Endodermal cell (in vitro differentiated cells): Measurements from ENCODE around the gene UCK1. TPM values are rescaled to one million over a fixed set of nuclear protein-coding genes. Genes with fewer than 3 reads are reported as not detected.

Experiments
- DNase-seq: peaks from one replicate; pipeline ENCODE4 v3.0.0-alpha.2; 2017
- H3K27ac ChIP-seq: 2 replicates; pipeline ENCODE4 v1.5.1; 2013; ENCODE audit warnings: mild to moderate bottlenecking, low read depth, low read length, moderate library complexity
- H3K27me3 ChIP-seq: 2 replicates; pipeline ENCODE4 v1.6.1; 2013; ENCODE audit warnings: mild to moderate bottlenecking, low read length, moderate library complexity; ENCODE audit not compliant: insufficient read depth, control insufficient read depth, poor library complexity, severe bottlenecking
- H3K36me3 ChIP-seq: 2 replicates; pipeline ENCODE4 v1.7.0; 2013; ENCODE audit warnings: mild to moderate bottlenecking, low read length, moderate library complexity; ENCODE audit not compliant: control insufficient read depth, insufficient read depth
- H3K4me1 ChIP-seq: one replicate; pipeline ENCODE4 v1.7.0; 2013; ENCODE audit warnings: low read length; ENCODE audit not compliant: control insufficient read depth, insufficient read depth
- H3K4me3 ChIP-seq: 2 replicates; pipeline ENCODE4 v1.5.1; 2013; ENCODE audit warnings: mild to moderate bottlenecking, low read length, moderate library complexity
- H3K9ac ChIP-seq: 2 replicates; pipeline ENCODE4 v1.6.1; 2013; ENCODE audit warnings: mild to moderate bottlenecking, low read length, moderate library complexity; ENCODE audit not compliant: poor library complexity, severe bottlenecking; ENCODE audit errors: extremely low read depth
- H3K9me3 ChIP-seq: 2 replicates; pipeline ENCODE4 v1.6.1; 2013; ENCODE audit warnings: mild to moderate bottlenecking, low read length, moderate library complexity; ENCODE audit not compliant: control insufficient read depth
- H3K27ac Mint-ChIP-seq: 2 replicates; pipeline ENCODE4 v1.8.0; 2020; ENCODE audit warnings: mixed read lengths
- H3K27me3 Mint-ChIP-seq: 2 replicates; pipeline ENCODE4 v1.8.0; 2021; ENCODE audit warnings: mild to moderate bottlenecking, mixed read lengths; ENCODE audit not compliant: insufficient read depth
- H3K36me3 Mint-ChIP-seq: 2 replicates; pipeline ENCODE4 v1.8.0; 2020; ENCODE audit warnings: low read depth, mixed read lengths
- H3K4me1 Mint-ChIP-seq: 2 replicates; pipeline ENCODE4 v1.8.0; 2020; ENCODE audit warnings: mixed read lengths
- H3K4me3 Mint-ChIP-seq: 2 replicates; pipeline ENCODE4 v1.8.0; 2020; ENCODE audit warnings: mild to moderate bottlenecking, moderate library complexity, mixed read lengths
- H3K9me3 Mint-ChIP-seq: 2 replicates; pipeline ENCODE4 v1.8.0; 2020; ENCODE audit warnings: mild to moderate bottlenecking, mixed read lengths
- WGBS, 2 experiments: methylation state at CpG; one replicate each; pipeline versions ENCODE4 v1.1.5 to v1.1.7; 2013; ENCODE audit warnings: missing lambda C conversion rate in 2 of 2, mixed read lengths in 1 of 2; ENCODE audit not compliant: insufficient coverage in 1 of 2, insufficient read length in 1 of 2; 5-methylcytosine and 5-hydroxymethylcytosine counted together
- total RNA-seq, 2 donors: library from RNA; stranded (reverse); fragmentation: NEBNext Ultra II Directional in 1 of 2; extraction: Animal tissue kit (Norgen Biotek cat#: 25700) in 1 of 2; gene quantifications; 2 replicates in 1 of 2; 3 replicates in 1 of 2; pipeline ENCODE4 v1.2.1, GENCODE V29; 2021
- TF ChIP-seq, protein P1 (sequence below): fragments of 200-600 bp; sonication (generic); conservative IDR thresholded peaks from 2 replicates; pipeline ENCODE4 v1.5.0; 2021; ENCODE audit warnings: antibody characterized with exemption, mild to moderate bottlenecking

Gene UCK1
- total RNA-seq, 2 donors from 2014 or later, result 37.9 to 42.9 TPM

DNA sequence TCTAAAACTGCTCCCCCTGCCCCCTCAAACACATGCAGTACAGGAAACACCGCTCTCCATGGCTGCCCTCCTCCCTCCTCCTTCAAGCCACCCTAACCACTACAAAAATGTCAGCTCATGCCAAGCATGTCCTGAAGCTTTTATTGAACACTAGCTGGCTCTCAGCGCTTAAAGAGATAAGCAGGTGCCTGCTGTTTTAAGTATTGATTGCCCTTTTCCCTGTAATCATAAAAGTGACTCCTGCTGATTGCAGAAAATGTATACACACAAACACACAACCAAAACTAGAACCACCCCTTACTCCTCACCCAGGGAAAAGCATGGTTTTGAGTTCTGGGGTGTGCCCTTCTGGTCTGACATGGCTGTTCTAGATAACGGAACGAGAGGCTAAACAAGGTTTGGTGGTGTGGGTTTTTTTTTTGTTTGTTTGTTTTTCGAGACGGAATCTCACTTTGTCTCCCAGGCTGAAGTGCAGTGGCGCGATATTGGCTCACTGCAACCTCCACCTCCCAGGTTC, 3.7 kb upstream of the UCK1 start:
- peaks cover 2% of the 10 kb centered on the region for H3K36me3 Mint-ChIP-seq
- H3K9ac ChIP-seq, result no peak overlapping the region
- H3K4me3 ChIP-seq, result no peak overlapping the region
- no peak overlapping the region for H3K4me3 Mint-ChIP-seq
- peaks cover 3% of the 10 kb centered on the region for H3K27me3 Mint-ChIP-seq
- 88 to 98% methylated on average over 8 of the region's 8 CpGs for WGBS, 2 experiments
- no peaks in the 10 kb centered on the region for H3K27me3 ChIP-seq
- TF ChIP-seq, protein P1, sequence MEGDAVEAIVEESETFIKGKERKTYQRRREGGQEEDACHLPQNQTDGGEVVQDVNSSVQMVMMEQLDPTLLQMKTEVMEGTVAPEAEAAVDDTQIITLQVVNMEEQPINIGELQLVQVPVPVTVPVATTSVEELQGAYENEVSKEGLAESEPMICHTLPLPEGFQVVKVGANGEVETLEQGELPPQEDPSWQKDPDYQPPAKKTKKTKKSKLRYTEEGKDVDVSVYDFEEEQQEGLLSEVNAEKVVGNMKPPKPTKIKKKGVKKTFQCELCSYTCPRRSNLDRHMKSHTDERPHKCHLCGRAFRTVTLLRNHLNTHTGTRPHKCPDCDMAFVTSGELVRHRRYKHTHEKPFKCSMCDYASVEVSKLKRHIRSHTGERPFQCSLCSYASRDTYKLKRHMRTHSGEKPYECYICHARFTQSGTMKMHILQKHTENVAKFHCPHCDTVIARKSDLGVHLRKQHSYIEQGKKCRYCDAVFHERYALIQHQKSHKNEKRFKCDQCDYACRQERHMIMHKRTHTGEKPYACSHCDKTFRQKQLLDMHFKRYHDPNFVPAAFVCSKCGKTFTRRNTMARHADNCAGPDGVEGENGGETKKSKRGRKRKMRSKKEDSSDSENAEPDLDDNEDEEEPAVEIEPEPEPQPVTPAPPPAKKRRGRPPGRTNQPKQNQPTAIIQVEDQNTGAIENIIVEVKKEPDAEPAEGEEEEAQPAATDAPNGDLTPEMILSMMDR, result no peak
- H3K36me3 ChIP-seq, result peaks cover 2% of the 10 kb centered on the region
- H3K4me1 ChIP-seq, result peaks cover 5% of the 10 kb centered on the region
- H3K4me1 Mint-ChIP-seq, result peaks cover 10% of the 10 kb centered on the region
- DNase-seq, result no peak
- peaks cover 24% of the 10 kb centered on the region for H3K9me3 Mint-ChIP-seq
- no peak overlapping the region for H3K27ac Mint-ChIP-seq
- H3K27ac ChIP-seq, result no peak overlapping the region
- peaks cover 8% of the 10 kb centered on the region for H3K9me3 ChIP-seq

DNA sequence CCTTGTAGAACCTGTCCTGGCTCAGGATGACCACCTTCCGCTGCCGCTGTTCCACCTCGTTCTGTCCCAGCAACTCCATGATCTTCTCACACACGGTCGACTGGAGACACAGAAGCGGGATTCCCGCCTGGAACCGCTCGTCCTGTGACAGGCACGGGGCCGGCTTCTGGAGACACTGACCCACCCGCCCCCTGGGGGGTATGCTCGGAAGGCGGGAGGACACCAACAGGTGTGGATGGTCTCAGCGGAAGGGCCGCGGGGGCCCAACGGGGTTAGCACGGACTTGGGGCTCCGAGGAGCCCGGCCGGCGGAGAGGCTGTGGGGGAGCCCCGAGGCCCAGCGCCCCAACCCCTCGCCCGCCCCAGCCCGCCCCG, 530 bp downstream of the UCK1 start:
- Mint-ChIP-seq H3K36me3 (peaks cover 27% of the 10 kb centered on the region), H3K4me1 (peaks cover 10% of the 10 kb centered on the region), H3K27me3 (no peaks in the 10 kb centered on the region), H3K4me3 (peak overlapping the region; percentile 76), H3K9me3 (no peaks in the 10 kb centered on the region), H3K27ac (peak overlapping the region; percentile 76)
- WGBS, 2 experiments, result 3 to 8% methylated on average over 7 to 29 of the region's 29 CpGs
- Histone ChIP-seq H3K27ac (no peak overlapping the region), H3K36me3 (peaks cover 32% of the 10 kb centered on the region), H3K4me1 (peaks cover 5% of the 10 kb centered on the region), H3K27me3 (no peaks in the 10 kb centered on the region), H3K9ac (peak overlapping the region; percentile 56), H3K9me3 (no peaks in the 10 kb centered on the region), H3K4me3 (peak overlapping the region; percentile 85)
- TF ChIP-seq, protein P1, result peak; percentile 40
- peak; percentile 79 for DNase-seq

DNA sequence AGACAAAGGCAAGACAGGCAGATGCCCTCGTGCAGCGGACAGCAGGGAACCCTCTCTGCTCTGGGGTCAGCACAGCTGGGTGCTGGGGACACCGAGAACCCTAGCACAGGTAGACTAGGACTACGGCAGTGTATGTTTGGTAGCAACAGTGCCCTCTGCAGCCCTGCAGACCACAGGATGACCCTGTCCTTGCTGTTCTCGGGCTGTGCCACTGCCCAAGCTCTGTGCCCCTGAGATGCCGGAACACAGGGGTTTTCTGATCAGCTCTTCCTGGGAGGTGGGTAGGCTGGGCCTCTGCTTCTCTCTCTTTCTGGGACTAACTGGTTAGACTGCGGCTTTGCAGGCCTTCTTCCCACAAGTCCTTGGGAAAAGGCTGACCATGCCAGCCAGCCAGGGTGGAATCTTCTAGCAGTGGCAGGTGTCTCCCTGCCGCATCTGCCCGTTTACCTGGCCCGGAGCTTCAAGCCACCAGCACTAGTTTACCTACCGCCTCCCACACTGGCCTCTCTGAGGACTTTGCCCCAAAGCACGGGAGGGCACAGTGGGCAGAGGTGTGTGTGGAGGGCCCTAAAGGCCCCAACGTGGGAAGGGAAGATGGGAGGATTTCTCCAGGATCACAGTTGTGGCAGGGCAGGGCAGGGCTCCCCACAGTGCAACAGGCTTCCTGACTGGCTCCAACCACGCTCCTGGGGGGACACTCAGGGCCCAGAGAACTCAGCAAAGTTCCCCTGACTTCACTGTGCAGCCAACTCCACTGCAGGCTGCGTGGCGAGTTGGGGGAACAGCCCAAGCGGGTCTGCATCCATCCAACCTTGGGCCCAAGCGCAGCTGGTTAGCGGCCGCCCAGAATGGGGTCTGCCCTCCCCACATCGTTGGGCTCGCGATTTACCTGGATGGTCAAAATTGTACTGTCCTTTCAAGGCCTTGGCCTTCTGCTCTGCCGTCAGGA, 1.2 kb downstream of the UCK1 start:
- Histone ChIP-seq H3K4me3 (peak overlapping the region; percentile 85), H3K36me3 (peaks cover 36% of the 10 kb centered on the region), H3K9ac (peak overlapping the region; percentile 56), H3K4me1 (peaks cover 5% of the 10 kb centered on the region), H3K27ac (no peak overlapping the region), H3K9me3 (no peaks in the 10 kb centered on the region), H3K27me3 (no peaks in the 10 kb centered on the region)
- DNase-seq, result no peak
- TF ChIP-seq, protein P1, result peak; percentile 35
- H3K27ac Mint-ChIP-seq, result peak overlapping the region; percentile 76
- H3K4me3 Mint-ChIP-seq, result peak overlapping the region; percentile 76
- WGBS, 2 experiments, result 69 to 70% methylated on average over 19 to 24 of the region's 24 CpGs
- no peaks in the 10 kb centered on the region for H3K9me3 Mint-ChIP-seq
- H3K36me3 Mint-ChIP-seq, result peaks cover 30% of the 10 kb centered on the region
- H3K4me1 Mint-ChIP-seq, result peaks cover 10% of the 10 kb centered on the region
- no peaks in the 10 kb centered on the region for H3K27me3 Mint-ChIP-seq
